Measurements from ENCODE around the gene LRRC1. TPM values are rescaled to one million over a fixed set of nuclear protein-coding genes. Genes with fewer than 3 reads are reported as not detected.

LRRC1 gene
- total RNA-seq, 1 donor from 2014 or later = 14.3 TPM

GRCh38 chr6:53837865-53838769 lies 43.3 kb downstream of the LRRC1 start:
- H3K4me1 Mint-ChIP-seq (ENCODE audit: low read depth, unreplicated experiment) = peaks cover 16% of the 10 kb centered on the region
- no peaks in the 10 kb centered on the region for H3K27me3 ChIP-seq (ENCODE audit: insufficient read depth, low read length)
- H3K9ac ChIP-seq (ENCODE audit: low read length) = no peak overlapping the region
- H3K27me3 Mint-ChIP-seq (ENCODE audit: low read depth, unreplicated experiment) = no peaks in the 10 kb centered on the region
- H3K4me3 ChIP-seq (ENCODE audit: insufficient read depth, low read depth, low read length) = no peak overlapping the region
- H3K27ac ChIP-seq (ENCODE audit: low read depth, low read length) = no peak overlapping the region
- H3K79me2 ChIP-seq (ENCODE audit: insufficient read depth, low read length) = no peaks in the 10 kb centered on the region
- FAIRE-seq (no peak), DNase-seq (ENCODE audit: low read depth) (no peak)
- no peaks in the 10 kb centered on the region for H3K36me3 ChIP-seq (ENCODE audit: insufficient read depth, low read length)
- H4K20me1 ChIP-seq (ENCODE audit: insufficient read depth, low read length) = peaks cover 13% of the 10 kb centered on the region
- no peaks in the 10 kb centered on the region for H3K9me3 ChIP-seq (ENCODE audit: insufficient read depth, low read depth, low read length)
- H3K4me3 Mint-ChIP-seq (ENCODE audit: unreplicated experiment) = no peak overlapping the region
- H2AFZ ChIP-seq (ENCODE audit: low read depth, low read length) = no peak overlapping the region
- H3K9me3 Mint-ChIP-seq (ENCODE audit: unreplicated experiment) = peaks cover 5% of the 10 kb centered on the region
- no peaks in the 10 kb centered on the region for H3K36me3 Mint-ChIP-seq (ENCODE audit: low read depth, unreplicated experiment)
- H3K4me2 ChIP-seq (ENCODE audit: low read length) = no peak overlapping the region
- H3K4me1 ChIP-seq (ENCODE audit: insufficient read depth, low read length) = no peaks in the 10 kb centered on the region
- TF ChIP-seq EZH2 (IDR thresholded peaks at IDR 0.05; ENCODE audit: insufficient read depth, low read length) = no peak
- TF ChIP-seq CTCF (IDR thresholded peaks at IDR 0.05; ENCODE audit: insufficient read depth, low read depth, low read length) = no peak
- no peak overlapping the region for H3K27ac Mint-ChIP-seq (ENCODE audit: unreplicated experiment)

- H3K36me3 Mint-ChIP-seq (ENCODE audit: low read depth, unreplicated experiment) = peaks cover 1% of the 10 kb centered on the region
- FAIRE-seq (no peak), DNase-seq (ENCODE audit: low read depth) (no peak)
- H3K9me3 Mint-ChIP-seq (ENCODE audit: unreplicated experiment) = peaks cover 5% of the 10 kb centered on the region
- TF ChIP-seq CTCF (IDR thresholded peaks at IDR 0.05; ENCODE audit: insufficient read depth, low read depth, low read length) (no peak), EZH2 (IDR thresholded peaks at IDR 0.05; ENCODE audit: insufficient read depth, low read length) (no peak)
- no peaks in the 10 kb centered on the region for H3K27me3 ChIP-seq (ENCODE audit: insufficient read depth, low read length)
- no peaks in the 10 kb centered on the region for H3K27me3 Mint-ChIP-seq (ENCODE audit: low read depth, unreplicated experiment)
- H3K79me2 ChIP-seq (ENCODE audit: insufficient read depth, low read length) = no peaks in the 10 kb centered on the region
- H3K4me3 ChIP-seq (ENCODE audit: insufficient read depth, low read depth, low read length) = no peak overlapping the region
- peaks cover 5% of the 10 kb centered on the region for H4K20me1 ChIP-seq (ENCODE audit: insufficient read depth, low read length)
- H3K9ac ChIP-seq (ENCODE audit: low read length) = no peak overlapping the region
- H3K27ac Mint-ChIP-seq (ENCODE audit: unreplicated experiment) = no peak overlapping the region
- no peak overlapping the region for H3K4me3 Mint-ChIP-seq (ENCODE audit: unreplicated experiment)
- no peak overlapping the region for H2AFZ ChIP-seq (ENCODE audit: low read depth, low read length)
- H3K4me1 Mint-ChIP-seq (ENCODE audit: low read depth, unreplicated experiment) = peaks cover 6% of the 10 kb centered on the region
- H3K4me1 ChIP-seq (ENCODE audit: insufficient read depth, low read length) = no peaks in the 10 kb centered on the region
- no peaks in the 10 kb centered on the region for H3K9me3 ChIP-seq (ENCODE audit: insufficient read depth, low read depth, low read length)
- no peak overlapping the region for H3K27ac ChIP-seq (ENCODE audit: low read depth, low read length)
- H3K36me3 ChIP-seq (ENCODE audit: insufficient read depth, low read length) = no peaks in the 10 kb centered on the region
- no peak overlapping the region for H3K4me2 ChIP-seq (ENCODE audit: low read length)
These were observed 45.2 kb downstream of the LRRC1 start for GRCh38 chr6:53840027-53840426.

Data from astrocyte (in vitro differentiated cells and primary cell).